Activated gamma-delta T cell treated with anti-CD3 and anti-CD28 coated beads, Interleukin-2, amount 50 U/mL, for 16 hours (primary cell): ENCODE results near the gene BRINP1.
"Not testable (repeated sequence)": the region's sequence is repeated elsewhere in the genome, so short reads cannot be mapped to it uniquely, and the experiment has no call there.

ENCODE experiments used
- DNase-seq: peaks from one replicate; pipeline ENCODE4 v3.0.0-alpha.2; 2020; ENCODE audit warnings: low read depth

Gene BRINP1

DNA sequence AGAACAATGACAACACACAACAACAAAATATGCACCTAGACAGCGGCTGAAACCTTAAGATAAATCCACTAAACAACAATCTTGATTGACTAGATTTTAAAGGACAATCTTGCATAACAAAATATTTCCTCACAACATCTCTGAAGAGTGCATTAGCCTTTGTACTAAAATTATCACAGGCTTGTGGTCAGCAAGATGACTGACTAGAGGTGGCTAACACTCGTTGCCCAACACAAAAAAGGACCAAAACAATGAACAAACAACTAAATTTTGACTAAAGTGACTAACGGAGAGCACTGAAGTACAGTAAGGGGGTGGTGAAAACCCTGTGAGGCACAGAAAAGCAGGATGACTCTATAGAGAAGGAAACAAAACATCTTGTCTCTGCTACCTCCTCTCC lies 183.9 kb downstream of the BRINP1 start:
- no peak for DNase-seq

GRCh38 chr9:119184265-119184936 lies 184.8 kb downstream of the BRINP1 start:
- DNase-seq: no peak

- no peak for DNase-seq
Measured at GRCh38 chr9:119181561-119181960, 187.7 kb downstream of the BRINP1 start.

DNA sequence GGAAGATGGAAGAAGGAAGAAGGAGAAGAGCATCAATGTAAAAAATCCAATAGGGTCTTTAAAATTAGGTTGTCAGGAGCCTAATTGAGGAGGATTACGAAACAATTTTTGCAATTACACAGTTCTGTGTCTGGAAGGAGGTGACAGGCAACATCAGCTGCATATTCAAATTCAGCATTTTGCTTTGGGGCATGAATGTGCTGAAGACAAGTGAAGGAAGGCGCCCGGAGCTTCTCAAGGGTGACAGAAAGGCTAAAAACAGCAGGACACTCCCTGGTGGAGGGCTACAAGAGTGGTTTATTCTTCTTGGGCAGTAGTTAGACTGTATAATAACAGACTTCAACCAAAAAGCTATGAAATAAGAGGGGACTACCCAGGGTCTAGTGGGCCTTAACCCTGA lies 188.3 kb downstream of the BRINP1 start:
- DNase-seq: no peak

DNA sequence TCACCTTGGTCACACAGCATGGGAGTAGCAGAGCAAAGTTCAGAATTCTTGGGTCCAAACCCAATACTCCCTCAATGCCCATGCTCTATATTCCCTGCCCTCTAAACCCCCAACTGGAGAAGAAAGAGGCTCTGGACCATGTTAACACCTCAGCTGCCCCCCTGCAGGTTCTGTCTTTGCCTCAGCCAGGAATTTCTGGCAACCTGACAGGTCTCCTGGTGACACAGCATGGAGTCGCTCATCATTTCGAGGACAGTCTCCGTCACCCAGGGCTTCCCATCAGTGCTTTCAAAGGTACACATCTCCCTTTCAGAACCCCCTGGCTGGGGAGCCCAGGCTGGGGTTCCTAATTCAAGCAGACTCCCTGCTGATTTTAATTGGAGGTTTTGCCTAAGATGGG lies 189.5 kb downstream of the BRINP1 start:
- no peak for DNase-seq

- no peak for DNase-seq
Measured at GRCh38 chr9:119177196-119177595, 192.0 kb downstream of the BRINP1 start.

GRCh38 chr9:119175581-119175980 lies 193.7 kb downstream of the BRINP1 start:
- DNase-seq: no peak

DNA sequence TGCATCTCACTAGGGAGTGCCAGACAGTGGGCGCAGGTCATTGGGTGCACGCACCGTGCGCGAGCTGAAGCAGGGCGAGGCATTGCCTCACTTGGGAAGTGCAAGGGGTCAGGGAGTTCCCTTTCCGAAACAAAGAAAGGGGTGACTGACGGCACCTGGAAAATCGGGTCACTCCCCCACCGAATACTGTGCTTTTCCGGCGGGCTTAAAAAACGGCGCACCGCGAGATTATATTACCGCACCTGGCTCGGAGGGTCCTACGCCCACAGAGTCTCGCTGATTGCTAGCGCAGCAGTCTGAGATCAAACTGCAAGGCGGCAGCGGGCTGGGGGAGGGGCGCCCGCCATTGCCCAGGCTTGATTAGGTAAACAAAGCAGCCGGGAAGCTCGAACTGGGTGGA lies 200.0 kb downstream of the BRINP1 start:
- DNase-seq: not testable (repeated sequence)

DNA sequence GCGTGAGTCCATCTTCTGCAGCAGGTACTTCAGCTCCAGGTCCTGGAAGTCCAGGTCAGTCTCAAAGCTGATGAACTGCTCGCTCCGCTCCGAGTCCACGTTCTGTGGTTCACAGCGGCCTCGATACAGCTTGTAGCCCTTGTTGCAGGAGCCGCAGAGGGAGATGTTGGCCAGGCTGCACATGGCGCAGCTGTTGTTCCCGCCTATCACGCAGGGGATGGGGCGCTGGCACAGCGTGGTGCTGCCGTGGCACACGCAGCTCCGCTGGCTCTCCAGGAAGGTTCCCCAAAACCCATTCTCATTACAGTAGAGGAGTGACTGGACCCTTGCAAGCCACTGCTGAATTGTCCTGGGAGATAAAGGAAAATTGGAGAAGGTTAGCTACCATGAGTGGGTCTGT lies 201.4 kb downstream of the BRINP1 start:
- DNase-seq: no peak

- no peak for DNase-seq
Measured at GRCh38 chr9:119167267-119167666, 202.0 kb downstream of the BRINP1 start.

DNA sequence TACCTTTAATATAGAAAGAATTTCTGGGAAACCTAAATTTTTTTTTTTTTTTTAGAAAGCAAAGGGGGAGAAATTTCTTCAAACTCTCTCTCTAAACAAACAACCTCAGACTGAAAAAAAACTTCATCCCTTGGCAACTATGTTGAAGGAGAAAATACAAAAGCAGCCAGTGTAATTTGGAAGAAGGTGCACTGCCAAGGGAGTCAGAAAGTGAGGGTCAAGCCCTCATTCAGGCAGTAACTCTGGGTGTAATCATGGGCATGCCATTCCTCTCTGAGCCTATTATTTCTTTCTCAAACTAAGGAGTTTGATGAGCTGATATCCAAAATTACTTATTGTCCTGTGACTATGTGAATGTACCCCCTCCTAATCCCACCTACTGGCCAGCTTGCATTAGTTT lies 203.1 kb downstream of the BRINP1 start:
- DNase-seq: no peak

- DNase-seq: no peak
Measured at GRCh38 chr9:119165131-119165530, 204.1 kb downstream of the BRINP1 start.

- DNase-seq: no peak
Measured at GRCh38 chr9:119164716-119165115, 204.5 kb downstream of the BRINP1 start.

- DNase-seq: no peak
Measured at GRCh38 chr9:119160551-119160950, 208.7 kb downstream of the BRINP1 start.

DNA sequence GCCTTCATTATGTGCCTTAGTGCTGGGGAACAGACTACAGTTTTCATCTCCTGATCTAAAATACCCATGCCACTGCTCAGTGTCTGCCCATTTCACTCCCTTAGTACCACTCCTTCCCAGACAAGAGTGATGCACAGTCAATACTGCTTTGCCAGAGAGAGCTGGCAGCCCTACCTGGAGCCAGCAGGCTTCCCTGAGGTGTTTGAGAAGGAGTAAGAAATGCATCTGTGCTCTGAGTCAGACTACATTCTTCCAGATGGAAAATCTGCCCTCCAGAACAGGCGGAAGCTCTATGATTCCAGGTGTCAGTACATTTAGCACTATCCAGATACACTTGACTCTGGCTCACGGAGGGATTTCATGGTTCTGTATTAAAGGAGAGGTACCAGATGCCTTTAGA lies 209.8 kb downstream of the BRINP1 start:
- DNase-seq: no peak

GRCh38 chr9:119157196-119157595 lies 212.0 kb downstream of the BRINP1 start:
- no peak for DNase-seq

GRCh38 chr9:119156354-119156753 lies 212.9 kb downstream of the BRINP1 start:
- DNase-seq: no peak

DNA sequence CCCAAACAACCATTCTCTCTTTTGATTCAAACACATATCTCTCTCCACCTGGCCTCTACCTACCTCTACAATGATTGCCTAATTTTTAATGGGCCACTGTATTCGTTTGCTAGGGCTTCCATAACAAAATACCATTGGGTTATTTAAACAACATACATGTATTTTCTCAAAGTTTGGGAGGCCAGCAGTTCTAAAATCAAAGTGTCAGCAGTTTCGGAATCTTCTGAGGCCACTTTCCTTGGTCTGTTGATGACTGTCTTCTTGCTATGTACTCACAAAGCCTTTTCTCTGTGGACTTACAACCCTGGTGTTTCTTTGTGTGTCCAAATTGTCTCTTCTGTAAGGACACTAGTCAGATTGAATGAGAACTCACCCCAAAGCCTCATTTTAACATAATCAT lies 214.7 kb downstream of the BRINP1 start:
- DNase-seq: no peak

DNA sequence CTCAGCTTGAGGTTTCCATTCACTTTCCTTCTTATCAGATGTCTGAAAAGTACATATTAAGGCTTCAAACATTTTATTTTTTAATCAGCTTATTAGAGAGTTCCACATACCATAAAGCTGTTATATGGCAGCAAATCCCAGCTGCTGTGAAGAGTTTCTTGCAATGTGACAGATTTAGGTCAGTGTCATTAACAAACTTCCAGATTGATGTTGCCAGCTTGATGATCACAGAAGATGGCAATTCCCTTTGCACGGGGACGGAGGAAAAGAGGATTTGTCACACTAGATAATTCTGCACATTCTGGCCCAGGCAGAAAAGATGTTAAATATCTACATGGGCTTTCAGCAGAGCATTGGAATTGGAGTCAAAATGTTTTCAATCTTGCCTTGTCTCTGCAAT lies 215.8 kb downstream of the BRINP1 start:
- no peak for DNase-seq

GRCh38 chr9:119148855-119149254 lies 220.4 kb downstream of the BRINP1 start:
- DNase-seq: no peak

- DNase-seq: no peak
Measured at GRCh38 chr9:119137479-119137878, 231.8 kb downstream of the BRINP1 start.

DNA sequence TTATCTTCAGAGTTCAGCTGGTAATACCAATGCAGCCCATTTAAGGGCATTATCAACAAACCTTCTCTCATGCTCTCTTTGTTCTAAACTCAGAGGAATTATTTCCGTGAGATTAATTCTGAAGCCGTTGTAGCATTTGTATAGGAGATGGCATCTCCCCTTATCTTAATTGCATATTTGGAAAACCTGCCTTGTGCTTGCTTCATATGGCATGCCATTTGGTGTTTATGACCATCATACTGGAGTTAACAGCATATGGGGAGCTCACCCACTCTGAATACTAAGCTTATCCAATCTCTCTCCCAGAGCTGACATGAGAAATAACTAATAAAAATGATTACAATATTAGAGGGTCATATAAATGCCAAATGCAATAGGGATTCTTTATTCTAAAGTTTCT lies 243.2 kb downstream of the BRINP1 start:
- no peak for DNase-seq

DNA sequence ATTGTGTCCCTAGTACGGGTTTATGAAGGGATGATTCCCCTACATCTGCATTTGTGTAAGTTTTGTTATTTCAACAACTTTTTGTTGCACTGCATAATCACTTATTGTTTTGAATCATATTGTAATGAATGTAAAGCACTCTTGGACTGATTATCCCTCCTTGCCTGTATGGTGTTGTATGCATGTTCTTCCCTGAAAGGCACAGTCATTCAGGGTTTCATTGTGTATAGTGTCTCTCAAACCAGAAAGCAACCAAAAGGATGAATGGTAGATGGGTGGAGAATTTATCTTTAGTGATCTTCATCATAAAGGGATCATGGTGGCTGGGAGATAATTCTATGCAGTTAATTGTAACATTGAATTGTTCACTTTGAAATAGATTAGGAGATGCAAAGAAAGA lies 247.3 kb downstream of the BRINP1 start:
- DNase-seq: no peak

- DNase-seq: no peak
Measured at GRCh38 chr9:119117409-119117808, 251.8 kb downstream of the BRINP1 start.
